K562 (cell line): ENCODE measurements around the gene SKAP1. TPM values are rescaled to one million over a fixed set of nuclear protein-coding genes. Genes with fewer than 3 reads are reported as not detected.
A peak's percentile ranks its signal among the peaks of the same experiment; 100 is the strongest.
"Not testable (repeated sequence)": the region's sequence is repeated elsewhere in the genome, so short reads cannot be mapped to it uniquely, and the experiment has no call there.

Experiments used
- ATAC-seq: fragments of 200-7000 bp; cut with Tn5 transposase; 3 replicates; pipeline ENCODE4 v1.9.1; 2020; ENCODE audit warnings: moderate library complexity
- BruUV-seq: library from RNA; stranded (reverse); fragments of 400-500 nt; replicated peaks from 2 replicates; lab custom pipeline; 2021; lab: Mats Ljungman, UMichigan
- CTCF ChIA-PET: fragments of 300-600 bp; formaldehyde crosslinking; extraction: SDS; loops from one replicate; lab custom pipeline; 2021; ENCODE audit warnings: low intra/inter-chr PET ratio; lab: Yijun Ruan, JAX
- POLR2A ChIA-PET: fragments of 300-600, 350-650 bp; sonication (Branson Sonifier 250); formaldehyde crosslinking; extraction: SDS; loops from one replicate; lab custom pipeline; 2021; ENCODE audit warnings: antibody characterized with exemption, inconsistent platforms; lab: Yijun Ruan, JAX
- DNase-seq, 4 experiments: peaks; one replicate each; pipeline versions ENCODE4 v3.0.0 to v3.0.0-alpha.2; 2011 to 2018; ENCODE audit warnings: low spot score in 3 of 4, mixed read lengths in 3 of 4; ENCODE audit errors: extremely low read depth in 1 of 4
- FAIRE-seq: peaks from 2 replicates; lab custom pipeline; 2011; peaks lifted over from hg19 to GRCh38; lab: Jason Lieb, UNC
- H2AFZ ChIP-seq: 2 replicates; pipeline ENCODE4 v1.6.0; 2011; ENCODE audit warnings: low read depth, low read length, control low read depth, inconsistent platforms
- H3K27ac ChIP-seq: fragments of 200-600 bp; 3 replicates; pipeline ENCODE4 v1.8.0; 2011; ENCODE audit warnings: low read depth, mild to moderate bottlenecking, control low read depth, inconsistent platforms, low read length, moderate library complexity, mixed read lengths; ENCODE audit errors: extremely low read depth
- H3K27me3 ChIP-seq, 2 experiments: fragments of 300-600 bp in 1 of 2; 2 replicates in 1 of 2; 3 replicates in 1 of 2; pipeline versions ENCODE4 v1.6.0 to v1.8.0; 2011; ENCODE audit warnings: inconsistent platforms in 2 of 2, low read length in 2 of 2, mild to moderate bottlenecking in 1 of 2, mixed read lengths in 1 of 2, moderate library complexity in 1 of 2; ENCODE audit not compliant: control insufficient read depth in 2 of 2, insufficient read depth in 2 of 2
- H3K36me3 ChIP-seq: fragments of 300-600 bp; 3 replicates; pipeline ENCODE4 v1.8.0; 2011; ENCODE audit warnings: mild to moderate bottlenecking, low read length, inconsistent platforms; ENCODE audit not compliant: control insufficient read depth, insufficient read depth
- H3K4me1 ChIP-seq, 2 experiments: fragments of 200-600 bp in 1 of 2; replicated peaks in 1 of 2; 2 replicates in 1 of 2; 3 replicates in 1 of 2; pipeline versions ENCODE4 v1.5.1 to v1.8.0; 2011; ENCODE audit warnings: inconsistent platforms in 2 of 2, low read length in 2 of 2, mild to moderate bottlenecking in 1 of 2, mixed read lengths in 1 of 2, moderate library complexity in 1 of 2; ENCODE audit not compliant: control insufficient read depth in 2 of 2, insufficient read depth in 2 of 2
- H3K4me2 ChIP-seq: 2 replicates; pipeline ENCODE4 v1.6.1; 2011; ENCODE audit warnings: low read length, control low read depth, inconsistent platforms, mixed read lengths; ENCODE audit not compliant: insufficient read depth
- H3K4me3 ChIP-seq: fragments of 200-600 bp; sonication (generic), shearing (Covaris generic); 2 replicates; pipeline ENCODE4 v1.5.1; 2016; ENCODE audit warnings: control low read depth, inconsistent platforms
- H3K79me2 ChIP-seq: fragments of 200-600 bp; 3 replicates; pipeline ENCODE4 v1.8.0; 2011; ENCODE audit warnings: low read length, inconsistent platforms; ENCODE audit not compliant: control insufficient read depth, insufficient read depth
- H3K9ac ChIP-seq, 2 experiments: 2 replicates each; pipeline versions ENCODE4 v1.6.0 to v1.6.1; 2011; ENCODE audit warnings: low read depth in 2 of 2, low read length in 2 of 2, control low read depth in 1 of 2, inconsistent platforms in 1 of 2, mild to moderate bottlenecking in 1 of 2, mixed read lengths in 1 of 2; ENCODE audit not compliant: insufficient read depth in 1 of 2
- H3K9me1 ChIP-seq: one replicate; pipeline ENCODE4 v1.6.0; 2011; ENCODE audit warnings: inconsistent platforms, mild to moderate bottlenecking, low read length, moderate library complexity; ENCODE audit not compliant: control insufficient read depth, insufficient read depth
- H3K9me3 ChIP-seq: replicated peaks from 2 replicates; pipeline ENCODE4 v1.5.1; 2011; ENCODE audit warnings: low read depth, low read length, inconsistent platforms; ENCODE audit not compliant: control insufficient read depth, insufficient read depth
- H4K20me1 ChIP-seq: replicated peaks from 2 replicates; pipeline ENCODE4 v1.6.1; 2011; ENCODE audit warnings: low read length, inconsistent platforms, mixed read lengths; ENCODE audit not compliant: control insufficient read depth, insufficient read depth
- CTCF ChIP-seq, 3 experiments: IDR thresholded peaks in 2 of 3; conservative IDR thresholded peaks in 1 of 3; 2 replicates each; pipeline ENCODE4 v1.5.1; 2011 to 2012; ENCODE audit warnings: low read length in 3 of 3, mild to moderate bottlenecking in 3 of 3, control low read depth in 2 of 3, improper control_type of control experiment in 1 of 3, inconsistent platforms in 1 of 3, low read depth in 1 of 3, mixed read lengths in 1 of 3, moderate library complexity in 1 of 3; ENCODE audit not compliant: insufficient read depth in 2 of 3
- MBD1 ChIP-seq: fragments of 250-450 bp; sonication (Bioruptor Pico); IDR thresholded peaks from 2 replicates; pipeline ENCODE4 v1.8.0; 2022; ENCODE audit warnings: inconsistent platforms
- MCM7 ChIP-seq, 2 experiments: fragments of 450-650 bp; IDR thresholded peaks; 2 replicates each; pipeline ENCODE4 v1.6.1; 2016 to 2018
- MTF1 ChIP-seq: fragments of 250-450 bp; sonication (Bioruptor Pico); IDR thresholded peaks from 2 replicates; pipeline ENCODE4 v1.9.0; 2021; ENCODE audit warnings: moderate library complexity, mild to moderate bottlenecking, inconsistent platforms, borderline replicate concordance
- NCOA2 ChIP-seq, 2 experiments: fragments of 450-650 bp; IDR thresholded peaks; 2 replicates each; pipeline ENCODE4 v1.6.1; 2018; ENCODE audit warnings: mild to moderate bottlenecking in 2 of 2, moderate library complexity in 1 of 2; ENCODE audit not compliant: partially characterized antibody in 2 of 2
- THRAP3 ChIP-seq: fragments of 450-650 bp; IDR thresholded peaks from 2 replicates; pipeline ENCODE4 v1.6.1; 2016; ENCODE audit warnings: mild to moderate bottlenecking, inconsistent platforms, borderline replicate concordance
- ZNF174 ChIP-seq: fragments of 250-450 bp; sonication (Bioruptor Pico); IDR thresholded peaks from 2 replicates; pipeline ENCODE4 v1.4.0; 2020; ENCODE audit warnings: mild to moderate bottlenecking
- ZNF384 ChIP-seq: IDR thresholded peaks from 2 replicates; pipeline ENCODE4 v1.6.1; 2012; ENCODE audit warnings: low read depth, low read length, improper control_type of control experiment
- WGBS: fragments of 100-300 bp; shearing (Covaris generic); methylation state at CpG from one replicate; pipeline ENCODE4 v1.1.6; 2016; ENCODE audit warnings: low coverage, mixed read lengths; ENCODE audit not compliant: insufficient coverage; ENCODE audit errors: missing lambda C conversion rate; 5-methylcytosine and 5-hydroxymethylcytosine counted together
- in situ Hi-C: fragments of 300-500 bp; cut with MboI; formaldehyde crosslinking; loops from 4 replicates; pipeline ENCODE4 v1.15.0; 2018; ENCODE audit warnings: inconsistent platforms, mixed read lengths
- intact Hi-C: fragments of 100-400 bp; cut with micrococcal nuclease; formaldehyde crosslinking; loops from 2 replicates; pipeline ENCODE4 v1.14.2; 2022
- polyA plus RNA-seq, 8 experiments: library from polyadenylated mRNA; depleted of rRNA in 4 of 8; stranded (reverse) in 5 of 8; unstranded in 3 of 8; fragments of >200 nt; fragmentation: Nextera tagmentation in 2 of 8; fragmentation: Illumina TruSeq in 1 of 8; extraction: Ambion mirVana in 2 of 8; extraction: Trizol in 1 of 8; gene quantifications; 2 replicates each; pipeline versions ENCODE4 v1.2.1 to v1.2.3, GENCODE V29; 2011 to 2014; ENCODE audit warnings: inconsistent platforms in 1 of 8, missing spikeins in 1 of 8
- total RNA-seq, 7 experiments: library from RNA; depleted of rRNA in 6 of 7; stranded (reverse); fragments of >200 nt in 6 of 7; fragmentation: Illumina TruSeq in 2 of 7; extraction: Trizol in 2 of 7; gene quantifications; 2 replicates each; pipeline versions ENCODE4 v1.2.1 to v1.2.3, GENCODE V29; 2011 to 2021; ENCODE audit warnings: low replicate concordance in 1 of 7

The SKAP1 gene
- total and polyA plus RNA-seq, 9 of the 15 experiments (the other 6 are each of a cell fraction or from before 2014, with no cell fraction given) = 0.06 to 0.80 (median 0.10) TPM; not detected in 4

- CTCF ChIA-PET, H3K9ac ChIP-seq, H3K79me2 ChIP-seq, H3K9me1 ChIP-seq, FAIRE-seq, H4K20me1 ChIP-seq, BruUV-seq, H3K4me3 ChIP-seq, H3K4me2 ChIP-seq, H3K27me3 ChIP-seq, H3K36me3 ChIP-seq, H3K4me1 ChIP-seq, intact Hi-C loops, ATAC-seq, H2AFZ ChIP-seq, in situ Hi-C loops, H3K27ac ChIP-seq, DNase-seq, H3K9me3 ChIP-seq: not testable (repeated sequence)
- 73% methylated on average over 5 of the region's 7 CpGs for WGBS
- POLR2A ChIA-PET = interaction anchor here (0.7 kb wide), 2 partner anchors 13 to 33 kb away, joined by 4 read pairs; no protein-coding TSS in a partner anchor
- TF ChIP-seq ZNF384 = peak; percentile 48; the same call in 1 of the 2 replicates
Observed at GRCh38 chr17:48410821-48411220, 19.2 kb downstream of the SKAP1 start.

GRCh38 chr17:48409607-48410006, 20.4 kb downstream of the SKAP1 start:
- ChIA-PET POLR2A (no interaction called here), CTCF (no interaction called here)
- no peaks in the 10 kb centered on the region for H4K20me1 ChIP-seq
- intact Hi-C loops (no loop called here), in situ Hi-C loops (no loop called here)
- H3K4me2 ChIP-seq = no peak overlapping the region
- no peaks in the 10 kb centered on the region for H3K36me3 ChIP-seq
- H2AFZ ChIP-seq = no peak overlapping the region
- 62% methylated on average over 5 of the region's 5 CpGs for WGBS
- no peaks in the 10 kb centered on the region for H3K4me1 ChIP-seq
- H3K79me2 ChIP-seq = no peaks in the 10 kb centered on the region
- no peaks in the 10 kb centered on the region for H3K27me3 ChIP-seq
- no TSS peak for BruUV-seq
- FAIRE-seq (no peak), DNase-seq (no peak), ATAC-seq (no peak)
- no peak overlapping the region for H3K4me3 ChIP-seq
- H3K9me1 ChIP-seq = no peaks in the 10 kb centered on the region
- no peaks in the 10 kb centered on the region for H3K9me3 ChIP-seq
- TF ChIP-seq ZNF174 (CRISPR knock-in tag) (no peak), MTF1 (CRISPR knock-in tag) (no peak), MBD1 (no peak), CTCF (IDR thresholded peaks at IDR 0.05 in 2 of 3, conservative IDR thresholded peaks at IDR 0.05 in 1 of 3; ENCODE audit: insufficient read depth in 2 of 3, low read depth in 1 of 3, low read length in 3 of 3) (no peak), NCOA2 (IDR thresholded peaks at IDR 0.05; ENCODE audit: partially characterized antibody in 2 of 2) (no peak), MCM7 (IDR thresholded peaks at IDR 0.05) (no peak), THRAP3 (no peak)
- H3K27ac ChIP-seq = no peak overlapping the region
- H3K9ac ChIP-seq = no peak overlapping the region
